ENCODE measurements around the gene RAI1. TPM values are rescaled to one million over a fixed set of nuclear protein-coding genes. Genes with fewer than 3 reads are reported as not detected.

Gene RAI1
- total RNA-seq, 1 experiment from 2014 or later, result 8.8 TPM

- no peak for DNase-seq (ENCODE audit: low spot score)
Observed at GRCh38 chr17:17730250-17730935, 49.1 kb downstream of the RAI1 start.

DNA sequence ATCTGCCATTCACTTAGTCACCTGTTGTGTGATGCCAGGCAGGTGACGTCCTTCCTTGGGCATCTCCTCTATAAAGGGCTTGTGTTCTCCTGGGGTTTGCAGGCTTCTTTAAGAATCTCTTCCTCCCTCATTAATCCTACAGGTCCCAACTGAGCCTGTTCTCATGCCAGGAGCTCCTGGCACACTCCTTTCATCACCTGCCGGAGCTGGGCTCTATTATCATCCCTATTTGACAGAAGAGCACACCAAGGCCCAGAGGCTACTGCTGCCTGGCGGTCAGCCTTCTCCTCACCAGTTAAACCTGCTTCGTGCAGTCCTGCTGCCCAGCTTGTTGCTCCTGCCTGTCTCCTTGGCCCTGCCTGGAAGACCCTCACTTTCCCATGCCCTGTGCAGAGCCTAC is 51.2 kb downstream of the RAI1 start:
- no peak for DNase-seq (ENCODE audit: low spot score)

GRCh38 chr17:17732892-17733670 is 51.8 kb downstream of the RAI1 start:
- DNase-seq (ENCODE audit: low spot score), result peak; percentile 86

DNA sequence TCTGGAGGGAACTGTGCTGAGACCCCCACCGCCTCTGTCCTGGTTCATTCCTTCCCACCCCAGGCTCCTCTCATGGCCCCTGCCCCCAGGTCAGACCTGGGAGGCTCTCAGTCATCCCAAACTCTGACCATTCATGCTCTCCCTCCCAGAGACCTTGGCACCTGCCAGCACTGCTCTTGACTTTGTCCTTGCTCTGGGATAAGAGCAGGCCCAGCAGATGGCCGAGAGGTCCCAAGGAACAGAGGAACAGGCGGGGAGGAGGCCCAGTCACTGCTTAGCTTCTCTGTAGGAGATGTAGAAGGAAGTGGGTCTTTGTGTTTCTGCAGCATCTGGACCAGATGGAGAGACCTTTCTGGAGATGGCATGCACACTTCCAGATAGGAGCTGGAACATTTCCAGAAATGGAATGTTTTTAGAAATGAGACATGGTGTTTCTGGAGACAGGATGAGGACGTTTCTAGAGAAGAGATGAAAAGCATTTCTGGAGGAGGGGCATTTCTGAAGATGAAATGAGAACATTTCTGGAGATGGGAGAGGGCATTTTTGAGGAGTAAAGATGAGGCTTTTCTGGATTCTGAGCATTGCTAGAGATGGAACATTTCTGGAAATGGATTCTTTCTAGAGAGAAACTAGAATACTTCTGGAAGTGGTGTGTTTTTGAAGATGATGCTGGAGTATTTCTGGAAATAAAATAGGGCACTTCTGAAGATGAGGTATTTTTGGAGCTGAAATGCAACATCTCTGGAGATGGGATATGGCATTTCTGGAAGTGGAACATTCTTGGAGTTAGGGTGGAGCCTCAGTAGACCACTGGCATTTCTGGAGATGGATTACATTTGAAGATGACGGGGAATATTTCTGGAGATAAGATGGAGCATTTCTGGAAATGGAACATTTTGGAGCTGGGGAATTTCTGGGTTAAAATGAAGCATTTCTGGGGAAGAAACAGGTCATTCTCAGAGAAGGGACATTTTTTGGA is 55.2 kb downstream of the RAI1 start:
- DNase-seq (ENCODE audit: low spot score), result no peak

GRCh38 chr17:17737961-17738894 is 57.0 kb downstream of the RAI1 start:
- DNase-seq (ENCODE audit: low spot score), result peak; percentile 66

- no peak for DNase-seq (ENCODE audit: low spot score)
Observed at GRCh38 chr17:17738901-17739300, 57.6 kb downstream of the RAI1 start.

GRCh38 chr17:17739388-17740066 is 58.3 kb downstream of the RAI1 start:
- DNase-seq (ENCODE audit: low spot score), result peak; percentile 70

DNA sequence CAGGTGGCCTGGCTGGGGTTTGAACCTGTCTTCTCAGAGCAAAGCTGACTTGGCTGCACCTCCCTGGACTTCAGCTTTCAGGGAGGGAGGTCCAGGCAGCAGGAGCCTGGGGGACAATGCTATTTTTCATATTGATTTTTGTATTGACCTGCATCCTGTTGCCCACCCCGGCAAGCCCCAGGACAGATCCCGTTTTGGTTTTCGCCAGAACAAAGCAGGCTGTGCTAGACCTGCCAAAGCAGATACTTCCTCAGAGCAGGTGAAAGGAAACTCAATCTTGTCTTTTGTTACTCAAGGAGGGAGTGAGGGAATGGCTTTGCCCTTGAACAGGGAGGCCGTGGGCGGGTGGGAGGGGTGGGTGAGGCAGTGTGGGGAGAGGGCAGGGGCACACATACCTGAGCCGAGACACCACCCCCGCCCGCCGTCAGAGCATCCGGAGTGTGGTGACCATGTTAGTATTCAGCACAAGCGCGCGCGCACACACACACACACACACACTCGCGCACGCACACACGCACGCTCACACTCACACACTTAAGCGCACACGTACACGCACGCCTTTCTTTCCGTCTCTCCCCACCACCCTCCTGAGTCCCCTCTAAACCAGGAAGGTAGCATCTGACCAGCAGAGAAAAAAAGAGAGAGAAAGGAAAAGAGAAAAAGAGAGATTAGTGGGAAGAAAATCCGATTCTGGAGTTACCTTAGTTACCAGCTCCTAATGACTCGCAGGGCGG is 59.5 kb downstream of the RAI1 start:
- DNase-seq (ENCODE audit: low spot score), result no peak

GRCh38 chr17:17741349-17742023 is 60.2 kb downstream of the RAI1 start:
- no peak for DNase-seq (ENCODE audit: low spot score)

- DNase-seq (ENCODE audit: low spot score), result no peak
Observed at GRCh38 chr17:17742133-17742621, 60.9 kb downstream of the RAI1 start.

- DNase-seq (ENCODE audit: low spot score), result no peak
Observed at GRCh38 chr17:17742688-17743390, 61.6 kb downstream of the RAI1 start.

DNA sequence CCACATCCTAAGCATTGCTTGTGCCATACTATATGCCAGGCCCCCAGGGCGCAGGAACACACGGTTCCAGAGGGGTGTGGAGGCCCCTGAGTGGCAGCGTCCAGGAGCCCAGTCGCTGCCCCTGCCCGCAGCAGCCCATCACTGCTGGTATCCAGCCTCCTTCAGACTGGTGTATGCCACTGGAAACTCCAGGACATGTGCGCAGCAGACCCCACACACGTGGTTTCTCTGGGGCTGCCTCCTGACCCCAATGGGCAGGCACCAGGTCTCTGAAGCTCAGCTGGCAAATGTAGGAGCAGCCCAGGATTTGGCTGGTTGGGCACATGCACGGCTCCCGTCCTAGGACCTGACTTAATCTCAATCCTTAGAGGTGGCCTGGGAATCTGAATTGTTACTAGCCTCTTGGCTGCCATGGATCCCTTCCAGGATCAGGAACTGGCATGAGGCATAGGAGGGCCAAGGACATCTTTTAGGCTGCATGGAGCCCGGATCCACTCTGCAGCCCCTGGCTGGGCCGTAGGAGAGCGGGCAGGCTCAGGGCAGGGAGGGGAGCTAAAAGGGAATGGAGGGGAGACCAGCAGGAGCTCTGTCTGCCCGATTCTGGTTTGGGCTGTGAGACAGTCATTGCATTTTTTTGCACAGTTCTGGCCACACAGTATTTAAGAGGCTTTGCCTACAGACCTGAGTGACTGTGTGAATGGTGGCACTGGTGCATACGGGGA is 62.3 kb downstream of the RAI1 start:
- DNase-seq (ENCODE audit: low spot score), result no peak

DNA sequence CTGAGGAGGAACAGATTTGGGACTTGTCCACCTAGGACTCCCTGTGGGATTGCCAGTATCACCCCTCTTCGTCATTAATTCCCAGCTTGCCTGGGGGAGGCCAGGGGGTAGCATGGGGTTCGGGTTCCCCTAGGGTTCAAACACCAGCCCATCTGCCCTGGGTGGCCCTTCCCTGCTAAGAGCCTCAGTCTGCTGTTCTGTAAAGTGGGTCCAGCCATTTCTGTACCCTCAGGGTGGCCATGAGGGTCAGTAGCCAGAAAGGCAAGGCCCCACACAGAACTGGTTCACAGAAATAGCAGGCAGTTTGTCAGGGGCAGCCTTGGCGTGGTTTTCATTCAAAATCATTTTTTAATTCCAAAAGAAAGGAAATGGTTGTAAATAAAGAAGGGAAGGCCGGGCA is 62.9 kb downstream of the RAI1 start:
- DNase-seq (ENCODE audit: low spot score), result no peak

GRCh38 chr17:17745476-17746455 is 64.5 kb downstream of the RAI1 start:
- no peak for DNase-seq (ENCODE audit: low spot score)

DNA sequence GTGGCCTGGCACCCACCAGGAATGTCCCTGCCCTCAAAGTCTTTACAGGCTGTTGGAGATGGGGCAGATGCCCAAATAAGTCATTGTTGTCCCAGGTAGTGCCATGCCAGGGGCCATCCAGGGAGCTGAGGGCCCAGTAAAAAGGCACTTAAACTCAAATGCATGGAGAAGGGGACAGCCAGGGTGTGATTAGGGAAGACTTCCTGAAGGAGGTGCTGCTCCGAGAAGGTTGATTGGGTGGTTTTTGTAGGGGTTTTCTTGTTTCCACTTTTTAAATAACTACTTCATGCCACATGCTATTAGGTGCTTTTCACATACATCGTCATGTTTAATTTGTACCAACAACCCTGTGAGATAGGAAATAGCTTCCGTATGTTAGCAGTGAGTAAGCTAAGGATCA is 66.9 kb downstream of the RAI1 start:
- no peak for DNase-seq (ENCODE audit: low spot score)

GRCh38 chr17:17748604-17749003 is 67.3 kb downstream of the RAI1 start:
- no peak for DNase-seq (ENCODE audit: low spot score)
